Ishikawa (cell line): ENCODE measurements around the gene GRIK4.

Experiments
- MAX ChIP-seq: IDR thresholded peaks from 2 replicates; pipeline ENCODE4 v1.6.1; 2012
- YY1 ChIP-seq: IDR thresholded peaks from 2 replicates; pipeline ENCODE4 v1.6.1; 2012; ENCODE audit warnings: low read depth

DNA sequence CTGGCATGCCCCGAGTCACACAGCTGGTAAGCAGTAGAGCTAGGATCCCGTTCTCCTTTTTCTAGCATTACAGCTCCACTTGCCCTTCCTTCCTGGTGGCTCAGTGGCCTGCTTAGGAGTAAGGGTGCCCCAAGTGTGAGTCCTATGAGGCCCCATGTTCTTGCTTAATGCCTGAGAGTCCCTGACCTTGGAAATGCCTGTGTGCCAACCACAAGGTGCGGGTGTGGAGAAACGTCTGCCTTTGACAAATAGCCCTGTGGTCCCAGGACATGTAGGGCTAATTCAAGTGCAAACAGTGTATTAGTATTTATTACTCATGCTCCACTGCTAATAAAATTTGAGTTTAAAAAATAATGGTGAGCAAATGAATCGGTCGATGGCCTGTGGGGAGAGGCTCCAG, 18.4 kb downstream of the GRIK4 start:
- TF ChIP-seq YY1 (no peak), MAX (no peak)
